ENCODE data around the gene TGOLN2. TPM values are rescaled to one million over a fixed set of nuclear protein-coding genes. Genes with fewer than 3 reads are reported as not detected.

Gene TGOLN2
- total RNA-seq, 1 experiment from 2014 or later: 76.7 TPM

DNA sequence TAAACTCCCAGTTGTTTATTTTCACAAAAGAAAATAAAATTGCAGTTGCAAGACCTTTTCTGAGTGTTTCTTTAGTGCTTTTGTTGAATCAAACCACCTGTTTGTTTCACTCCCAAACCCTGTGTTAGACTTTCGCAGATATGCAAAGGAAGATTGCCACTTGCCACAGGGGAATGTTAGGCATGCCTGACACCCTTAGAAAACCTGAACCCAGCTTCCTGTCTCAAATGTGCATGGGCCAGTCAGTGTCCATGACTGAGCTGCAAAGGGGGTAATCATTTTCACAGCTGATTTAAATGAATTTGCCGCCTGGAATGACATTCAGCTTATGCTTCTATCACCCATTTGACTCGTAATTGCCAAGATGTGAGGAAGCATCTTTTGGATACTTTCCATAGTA lies 17.5 kb downstream of the TGOLN2 start:
- no peak for DNase-seq (ENCODE audit: extremely low read depth, low read depth)

DNA sequence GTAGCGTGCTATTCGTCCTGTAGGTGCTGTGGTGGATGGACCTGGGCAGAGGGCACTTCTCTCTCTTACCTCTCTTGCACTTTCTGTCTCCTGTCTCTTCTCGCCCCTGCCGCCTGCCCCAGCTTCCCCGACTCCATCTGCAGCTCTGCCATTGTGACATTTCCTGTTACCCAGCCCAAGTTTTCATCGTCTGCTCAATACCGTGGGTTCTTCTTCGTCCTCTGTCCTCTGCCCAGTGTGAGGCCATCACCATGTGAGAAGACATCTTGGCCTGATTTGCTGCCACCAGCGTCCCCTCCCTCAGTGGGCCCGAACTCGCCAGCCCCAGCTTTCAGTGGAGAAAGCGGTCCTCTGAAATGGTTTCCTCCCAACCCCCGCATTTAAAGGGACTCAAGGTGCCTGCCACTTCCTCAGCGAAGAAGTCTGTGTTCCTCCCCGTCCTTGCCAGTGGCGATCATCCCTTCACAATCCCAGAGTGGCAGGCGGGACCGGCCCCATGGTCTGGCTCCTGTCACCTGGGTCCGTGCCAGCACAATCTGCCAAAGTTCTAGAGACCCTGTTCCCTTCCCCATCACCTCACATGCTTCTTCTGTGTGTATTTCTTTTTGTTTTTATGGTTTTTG lies 18.0 kb downstream of the TGOLN2 start:
- DNase-seq (ENCODE audit: extremely low read depth, low read depth): no peak

DNA sequence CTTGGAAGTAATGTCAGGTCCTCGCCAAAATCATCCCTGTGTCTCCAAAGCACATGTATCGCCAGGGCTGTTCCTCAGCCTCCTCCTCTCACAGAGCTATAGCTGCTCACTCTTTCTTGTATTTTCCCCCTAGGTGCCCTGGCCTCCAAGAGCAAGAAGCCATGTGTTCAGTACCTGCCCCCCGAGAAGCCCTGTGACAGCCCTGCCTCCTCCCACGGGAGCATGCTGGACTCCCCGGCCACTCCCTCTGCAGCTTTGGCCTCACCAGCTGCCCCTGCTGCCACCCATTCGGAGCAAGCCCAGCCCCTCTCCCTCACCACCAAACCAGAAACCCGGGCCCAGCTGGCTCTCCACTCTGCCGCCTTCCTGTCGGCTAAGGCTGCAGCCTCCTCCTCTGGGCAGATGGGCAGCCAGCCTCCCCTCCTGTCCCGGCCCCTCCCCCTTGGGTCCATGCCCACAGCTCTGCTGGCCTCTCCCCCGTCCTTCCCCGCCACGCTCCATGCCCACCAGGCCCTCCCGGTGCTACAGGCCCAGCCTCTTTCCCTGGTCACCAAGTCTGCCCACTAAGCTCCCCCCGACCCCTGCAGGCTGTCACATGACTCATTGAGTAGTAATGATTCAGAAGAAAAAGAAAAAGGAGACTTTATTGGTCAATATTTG lies 18.8 kb downstream of the TGOLN2 start:
- DNase-seq (ENCODE audit: extremely low read depth, low read depth): no peak

DNA sequence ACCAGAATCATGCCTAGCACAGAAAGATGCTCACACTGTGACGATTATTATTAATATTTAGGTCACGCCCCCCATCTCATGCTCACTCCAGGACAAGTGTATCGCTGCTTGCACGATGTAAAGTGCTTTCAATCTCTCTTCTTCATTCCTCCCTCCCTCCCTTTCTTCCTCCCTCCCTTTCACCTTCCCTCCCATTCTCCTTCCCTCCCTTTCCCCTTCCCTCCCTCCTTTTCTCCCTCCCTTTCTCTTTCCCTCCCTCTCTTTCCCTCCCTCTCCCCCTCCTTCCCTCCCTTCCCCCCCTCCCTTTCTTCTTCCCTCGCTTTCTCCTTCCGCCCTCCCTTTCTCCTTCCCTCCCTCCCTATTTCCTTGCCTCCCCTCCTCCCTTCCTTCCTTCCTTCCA lies 19.6 kb downstream of the TGOLN2 start:
- DNase-seq (ENCODE audit: extremely low read depth, low read depth): no peak

DNA sequence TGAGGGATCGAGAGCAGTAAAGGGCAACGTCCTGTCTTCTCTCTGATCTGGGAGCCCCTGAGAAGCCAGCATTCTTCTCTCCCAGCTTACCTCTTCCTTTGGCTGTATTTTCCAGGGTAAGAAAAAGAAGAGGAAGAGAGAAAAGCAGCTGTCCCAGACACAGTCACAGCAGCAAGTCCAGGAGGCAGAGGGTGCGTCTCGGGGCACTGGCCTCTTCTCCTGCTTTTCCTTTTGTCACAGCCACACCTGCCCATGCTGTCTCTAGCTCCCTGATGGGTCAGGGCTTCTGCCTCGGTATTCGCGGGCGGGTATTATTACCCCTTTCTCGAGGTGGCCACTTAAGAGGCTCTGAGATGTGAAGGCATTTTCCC lies 20.3 kb downstream of the TGOLN2 start:
- no peak for DNase-seq (ENCODE audit: extremely low read depth, low read depth)

DNA sequence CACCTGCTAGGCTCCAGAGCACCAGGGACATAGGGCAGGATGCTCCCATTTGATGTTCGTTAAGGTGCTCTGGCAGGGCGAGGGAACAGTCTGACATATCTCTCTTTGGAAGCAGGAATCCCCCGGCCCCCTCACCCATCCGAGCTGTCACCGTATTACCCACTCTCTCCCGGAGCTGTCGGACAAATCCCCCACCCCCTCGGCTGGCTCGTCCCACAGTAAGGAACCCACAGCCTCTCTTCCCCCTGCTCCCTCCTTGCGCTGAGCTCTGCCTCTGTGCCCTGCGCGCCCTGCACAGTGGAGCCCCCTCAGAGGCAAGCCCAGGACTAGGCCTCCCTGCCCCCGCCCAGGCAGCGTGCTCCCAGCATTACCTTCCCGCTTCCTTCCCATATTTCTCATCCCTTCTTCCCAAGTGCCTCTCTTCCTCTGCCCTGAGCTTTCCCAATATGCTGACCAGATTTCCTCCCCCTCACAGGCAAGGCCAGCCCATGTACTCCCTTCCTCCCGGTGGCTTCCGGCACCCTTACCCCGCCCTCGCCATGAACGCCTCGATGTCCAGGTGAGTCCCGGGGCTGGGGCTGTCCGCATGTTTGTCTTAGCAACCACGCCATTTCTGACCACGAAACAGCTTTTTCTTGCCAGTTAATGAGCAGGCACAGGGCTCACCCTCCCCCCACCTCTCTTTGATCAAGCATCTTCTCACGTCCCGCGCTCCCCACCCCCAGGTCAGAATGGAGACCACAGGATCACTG lies 23.8 kb downstream of the TGOLN2 start:
- DNase-seq (ENCODE audit: extremely low read depth, low read depth): no peak

DNA sequence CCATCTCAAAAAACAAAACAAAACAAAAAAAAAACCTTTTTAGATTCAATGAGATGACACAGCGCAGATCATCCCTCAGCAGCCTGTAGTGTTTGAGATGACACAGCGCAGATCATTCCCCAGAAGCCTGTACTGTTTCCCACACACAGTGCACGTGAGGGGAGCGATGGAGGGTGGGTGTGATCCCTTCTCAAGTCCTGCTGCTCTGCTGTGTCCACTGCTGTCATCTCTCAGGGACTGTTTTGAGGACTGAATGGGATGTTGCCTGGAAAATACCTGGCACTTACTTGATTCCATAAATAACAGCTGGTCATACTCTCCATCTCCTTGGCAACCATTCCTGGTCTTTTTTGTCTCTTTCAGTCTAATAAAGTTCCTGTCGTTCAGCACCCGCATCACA lies 25.7 kb downstream of the TGOLN2 start:
- no peak for DNase-seq (ENCODE audit: extremely low read depth, low read depth)

DNA sequence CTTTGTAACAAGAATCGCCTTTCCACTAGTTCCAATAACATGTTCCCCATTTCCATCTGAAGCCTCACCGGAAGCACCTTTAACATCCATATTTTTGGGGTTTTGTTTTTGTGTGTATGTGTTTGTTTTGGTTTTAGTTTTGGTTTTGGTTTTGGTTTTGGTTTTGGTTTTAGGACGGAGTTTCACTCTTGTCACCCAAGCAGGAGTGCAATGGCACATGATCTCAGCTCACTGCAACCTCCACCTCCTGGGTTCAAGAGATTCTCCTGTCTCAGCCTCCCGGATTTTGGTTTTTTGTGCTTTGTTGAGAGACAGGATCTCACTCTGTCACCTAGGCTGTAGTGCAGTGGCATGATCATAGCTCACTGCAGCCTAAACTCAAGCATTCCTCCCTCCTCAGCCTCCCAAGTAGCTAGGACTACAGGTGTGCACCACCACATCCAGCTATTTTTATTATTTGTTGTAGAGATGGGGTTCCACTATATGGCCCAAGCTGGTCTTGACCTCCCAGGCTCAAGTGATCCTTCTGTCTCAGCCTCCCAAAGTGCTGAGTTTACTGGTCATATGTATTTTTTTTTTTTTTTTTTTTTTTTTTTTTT lies 36.3 kb downstream of the TGOLN2 start:
- no peak for DNase-seq (ENCODE audit: extremely low read depth, low read depth)

DNA sequence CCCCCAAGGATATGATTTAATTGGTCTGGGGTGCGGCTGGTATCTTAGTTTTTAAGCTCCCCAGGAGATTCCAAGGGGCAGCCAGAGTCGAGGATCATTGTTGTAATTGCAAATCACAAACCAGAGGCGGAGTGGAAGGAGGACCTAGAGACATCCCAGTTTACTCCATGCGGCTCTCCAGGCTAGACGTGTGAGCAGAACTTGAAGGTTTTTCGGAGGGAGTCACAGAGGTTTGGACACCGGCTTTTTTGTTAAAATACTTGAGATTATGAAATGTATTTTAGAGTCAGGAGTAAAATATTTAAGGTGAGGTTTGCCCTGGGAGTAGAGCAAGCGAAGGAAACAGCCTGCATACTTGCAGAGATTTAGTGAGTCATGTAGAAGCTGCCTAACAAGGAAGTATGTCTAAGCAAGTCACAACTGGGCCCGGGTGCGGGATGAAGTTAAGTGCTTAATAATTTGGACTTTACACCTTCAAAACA lies 39.5 kb downstream of the TGOLN2 start:
- no peak for DNase-seq (ENCODE audit: extremely low read depth, low read depth)

DNA sequence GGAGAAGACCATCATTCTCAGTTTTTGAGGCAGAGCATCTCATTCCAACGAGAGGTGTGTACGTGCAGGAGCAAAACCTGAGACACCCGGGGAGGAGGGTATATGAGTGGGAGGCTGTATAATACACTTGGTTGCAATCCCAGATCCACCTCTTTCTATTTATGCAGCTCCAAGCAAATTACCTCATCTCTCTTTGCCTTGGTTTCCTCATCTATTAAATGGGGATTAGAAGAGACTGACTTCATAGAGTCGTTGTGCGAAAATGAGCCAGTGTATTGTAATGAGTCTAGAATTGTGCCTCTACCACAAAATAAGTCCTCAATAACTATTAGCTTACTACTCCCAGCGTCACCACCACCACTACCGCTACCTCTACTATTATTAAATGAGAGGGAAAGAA lies 40.1 kb downstream of the TGOLN2 start:
- no peak for DNase-seq (ENCODE audit: extremely low read depth, low read depth)

DNA sequence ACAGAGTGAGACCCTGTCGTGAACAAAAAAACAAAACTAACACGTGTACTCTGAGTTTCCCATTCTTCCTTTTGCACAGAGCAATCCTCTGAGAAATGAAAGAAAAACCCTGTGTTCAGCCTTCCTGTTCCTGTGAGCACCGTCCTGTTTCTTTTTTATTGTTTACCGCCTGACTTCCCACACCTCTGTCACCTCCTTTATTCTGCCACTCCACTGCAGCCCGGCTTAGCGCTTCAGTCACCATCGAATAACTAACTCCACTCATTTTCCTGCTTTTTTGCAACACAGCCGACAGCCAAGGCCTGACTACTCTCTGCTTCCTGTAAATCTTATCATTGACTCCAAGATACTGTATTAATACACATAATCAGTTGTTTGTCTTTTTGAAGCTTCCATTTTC lies 40.9 kb downstream of the TGOLN2 start:
- no peak for DNase-seq (ENCODE audit: extremely low read depth, low read depth)

DNA sequence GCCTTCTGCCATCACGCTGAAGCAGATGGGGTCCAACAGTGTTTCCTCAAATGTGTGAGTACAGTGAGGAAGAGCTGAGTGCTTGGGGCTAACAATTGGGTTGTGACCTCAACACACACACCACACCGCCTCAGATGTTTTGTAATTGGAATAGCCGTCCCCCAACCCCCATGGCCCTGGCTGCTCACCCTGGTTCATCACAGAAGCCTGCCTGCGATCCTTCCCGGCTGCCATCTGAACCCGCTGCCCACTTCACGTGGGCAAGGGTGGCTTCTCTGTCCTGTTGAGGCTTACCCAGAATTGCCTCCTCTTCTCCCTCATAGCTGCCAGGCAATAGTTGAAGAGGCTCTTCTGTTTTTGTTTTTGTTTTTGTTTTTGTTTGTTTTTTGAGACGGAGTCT lies 44.1 kb downstream of the TGOLN2 start:
- no peak for DNase-seq (ENCODE audit: extremely low read depth, low read depth)

DNA sequence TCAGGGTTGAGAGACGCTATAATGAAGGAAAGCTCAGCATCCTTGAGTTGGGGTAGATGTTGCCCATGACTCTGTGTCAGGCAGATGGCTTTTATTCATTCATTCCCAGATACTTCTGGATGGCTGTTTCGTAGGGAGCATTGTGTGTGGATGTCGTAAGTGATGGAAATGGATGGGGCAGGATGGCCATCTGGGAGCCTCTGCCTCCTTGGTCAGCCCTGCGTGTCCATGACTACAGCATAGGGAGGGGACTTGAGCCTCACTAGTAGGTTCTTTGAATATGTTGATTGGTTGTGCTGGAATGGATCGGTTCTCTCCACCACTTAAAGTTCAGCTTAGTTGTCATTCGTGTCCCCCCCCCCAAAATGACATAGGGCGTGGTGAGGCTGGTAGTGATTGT lies 44.9 kb downstream of the TGOLN2 start:
- DNase-seq (ENCODE audit: extremely low read depth, low read depth): no peak

DNA sequence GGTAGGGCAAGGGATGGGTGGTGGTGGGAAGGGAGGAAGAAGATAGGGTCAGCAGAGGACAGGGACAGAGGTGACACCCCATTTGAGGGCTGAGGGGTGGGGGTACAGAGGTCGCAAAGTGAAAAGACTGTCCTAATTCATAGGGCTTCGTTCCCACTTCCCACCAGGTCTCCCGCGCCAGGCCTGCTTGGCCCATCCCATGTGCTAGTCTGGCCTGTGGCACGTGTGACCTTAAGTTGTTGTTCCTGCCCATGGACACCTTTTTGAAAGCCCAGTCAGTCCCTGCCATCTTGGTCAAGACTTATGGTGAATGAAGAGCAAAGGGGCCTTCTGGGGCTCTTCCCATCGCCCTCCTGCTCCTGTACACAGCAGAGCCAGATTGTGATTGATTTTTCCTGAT lies 46.2 kb downstream of the TGOLN2 start:
- DNase-seq (ENCODE audit: extremely low read depth, low read depth): no peak

DNA sequence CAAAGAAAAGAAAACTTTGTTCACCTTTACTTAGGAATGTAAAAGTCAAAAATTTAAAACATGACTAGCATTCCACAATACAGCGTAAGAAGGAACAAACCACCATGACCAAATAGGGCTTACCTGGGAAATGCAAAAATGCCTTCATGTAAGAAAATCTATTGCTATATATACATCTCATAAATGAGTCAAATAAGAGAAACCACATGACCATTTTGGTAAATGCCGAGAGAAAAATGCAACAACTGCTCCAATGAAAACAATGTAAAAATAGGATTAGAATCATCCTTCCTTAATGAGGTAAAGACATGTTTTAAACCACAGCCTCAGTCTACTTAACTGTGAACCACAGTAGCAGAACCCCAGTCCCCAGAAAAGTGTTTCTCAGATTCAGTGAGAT lies 49.4 kb downstream of the TGOLN2 start:
- no peak for DNase-seq (ENCODE audit: extremely low read depth, low read depth)

DNA sequence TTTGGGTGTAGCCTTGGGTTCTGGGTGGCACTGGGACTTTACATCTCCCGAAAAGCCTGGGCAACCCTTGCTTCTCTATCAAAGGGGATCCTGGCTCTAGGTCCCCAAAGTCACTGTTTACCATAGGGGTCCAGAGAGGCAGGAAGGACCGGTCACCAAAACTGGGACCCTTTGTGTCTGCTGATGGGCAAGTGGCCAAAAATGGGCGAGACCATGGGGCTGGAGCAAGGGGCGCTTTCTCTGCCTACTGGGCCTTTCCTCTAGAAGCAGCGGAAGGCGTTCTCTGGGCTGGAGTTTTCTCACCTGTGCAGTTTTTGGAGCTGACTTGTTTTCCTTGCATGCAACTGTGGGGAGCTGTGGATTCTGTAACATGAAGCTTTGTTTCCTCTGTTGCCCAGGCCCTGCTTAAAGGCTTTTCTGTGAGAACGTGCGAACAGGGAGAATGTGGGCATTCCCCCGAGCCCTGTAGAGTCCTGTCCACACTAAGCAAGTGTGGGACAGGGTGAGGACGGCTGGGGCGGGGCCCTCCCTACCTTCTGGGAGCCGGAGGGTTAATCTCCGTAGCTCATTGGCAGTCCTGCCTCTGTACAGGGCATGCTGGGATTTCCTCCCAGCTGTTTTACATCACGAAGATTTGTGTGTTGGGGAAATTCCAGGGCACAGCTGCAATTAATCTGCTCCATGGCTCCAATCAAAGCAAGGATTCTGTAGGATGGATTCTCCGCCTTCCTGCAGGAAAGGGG lies 50.2 kb downstream of the TGOLN2 start:
- DNase-seq (ENCODE audit: extremely low read depth, low read depth): no peak

DNA sequence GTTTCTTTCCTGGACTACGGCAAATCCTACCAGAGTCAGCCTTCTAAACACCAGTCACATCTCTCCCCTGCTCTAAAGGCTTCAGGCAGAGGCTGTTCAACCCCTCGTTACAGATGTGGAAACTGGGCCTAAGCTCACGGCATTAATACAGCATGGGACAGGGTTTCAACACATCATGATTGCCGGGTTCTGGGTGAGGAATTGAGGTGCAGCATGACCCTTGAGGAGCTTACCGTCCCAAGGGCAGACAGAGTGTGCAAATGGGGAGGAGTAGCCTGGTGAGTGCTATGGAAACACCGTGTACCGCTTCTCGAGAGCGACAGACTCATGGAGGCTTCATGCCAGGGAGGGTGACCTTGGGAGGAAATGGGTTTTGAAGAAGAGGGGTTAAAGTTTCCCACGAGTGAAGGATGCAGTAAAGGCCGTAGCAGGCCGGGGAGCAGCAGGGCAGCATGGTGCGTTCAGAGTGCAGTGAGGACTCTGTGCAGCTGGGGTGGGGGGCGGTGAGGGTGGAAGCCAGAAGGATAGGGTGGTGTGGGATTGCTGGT lies 51.1 kb downstream of the TGOLN2 start:
- no peak for DNase-seq (ENCODE audit: extremely low read depth, low read depth)

DNA sequence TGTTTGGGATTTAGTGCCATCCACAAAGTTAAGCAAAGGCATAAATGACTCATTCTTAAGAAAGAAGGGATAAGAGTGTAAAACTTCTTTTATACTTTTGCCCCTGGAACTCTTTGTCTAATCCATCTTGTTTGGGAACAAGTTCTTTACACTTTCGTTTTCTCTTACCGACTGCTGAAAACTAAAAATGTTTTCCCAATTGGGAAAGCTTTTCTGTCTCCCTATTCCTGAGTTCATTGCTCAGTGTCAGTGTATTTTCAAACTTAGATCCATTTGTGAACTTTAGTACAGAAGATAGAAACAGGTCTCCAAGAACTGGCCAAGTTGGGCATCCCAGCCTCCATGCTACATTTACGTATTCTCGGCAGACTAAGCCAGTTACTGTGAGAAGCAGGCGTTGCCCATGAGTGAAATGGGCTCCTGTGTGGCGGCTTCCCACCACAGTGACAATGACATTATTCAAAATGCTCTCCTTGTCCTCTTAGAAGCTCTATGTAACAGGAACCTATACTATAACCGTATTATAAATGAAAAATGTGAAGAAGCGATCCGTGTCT lies 51.7 kb downstream of the TGOLN2 start:
- no peak for DNase-seq (ENCODE audit: extremely low read depth, low read depth)

DNA sequence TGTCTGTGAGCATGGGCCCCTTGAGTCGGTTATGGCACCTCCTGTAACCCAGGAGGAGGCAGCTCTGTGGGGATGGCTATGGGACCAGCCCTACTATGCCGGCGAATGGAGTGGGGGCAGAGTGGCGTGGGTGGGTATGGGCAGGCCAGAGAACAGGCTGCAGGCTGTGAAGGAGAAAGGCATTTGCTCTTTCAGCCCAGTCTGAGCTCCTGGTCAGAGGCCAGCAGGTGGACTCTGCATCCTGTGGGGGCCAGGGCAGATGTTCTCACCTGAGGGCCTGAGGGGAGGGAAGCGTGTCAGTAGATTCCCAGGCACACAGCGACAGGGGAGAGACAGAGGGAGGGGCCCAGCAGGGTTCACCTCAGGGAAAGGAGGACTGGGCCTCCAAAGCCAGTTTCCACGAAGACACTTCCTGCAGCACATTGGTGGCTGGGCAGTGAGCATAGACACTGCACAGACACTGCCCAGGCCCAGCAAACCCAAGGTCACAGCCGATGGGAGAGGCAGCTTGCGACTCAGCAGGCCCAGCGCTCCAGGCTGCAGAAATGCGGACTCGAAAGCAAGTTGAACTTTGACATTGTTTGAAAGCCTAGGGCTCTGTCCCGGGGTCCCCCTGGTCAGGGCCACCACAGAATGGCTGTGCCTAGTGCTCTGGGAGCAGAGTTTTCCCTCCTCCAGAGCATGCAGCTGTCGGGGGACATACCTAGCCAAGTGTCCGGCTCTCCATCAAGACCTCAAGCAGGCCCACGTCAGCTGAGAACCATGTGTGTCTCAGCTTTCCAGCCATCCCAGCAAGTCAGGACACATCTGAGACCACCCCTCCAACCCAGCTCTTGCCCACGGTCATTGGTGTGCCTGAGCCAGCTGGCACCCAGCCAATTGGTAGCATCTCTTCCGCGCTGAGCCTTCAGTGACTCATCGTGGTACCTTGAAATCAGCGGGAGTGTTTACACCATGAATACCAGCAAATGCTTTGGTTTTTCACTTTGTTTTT lies 53.8 kb downstream of the TGOLN2 start:
- DNase-seq (ENCODE audit: extremely low read depth, low read depth): no peak
